Activated CD4-positive, CD25-positive, alpha-beta regulatory T cell treated with anti-CD3 and anti-CD28 coated beads, Interleukin-2, amount 50 U/mL, for 24 hours (primary cell): Measurements from ENCODE around the gene ABCD3.
"Not testable (repeated sequence)": the region's sequence is repeated elsewhere in the genome, so short reads cannot be mapped to it uniquely, and the experiment has no call there.

Source experiments
- ATAC-seq, 2 donors: fragments of 150-1000 bp; cut with Tn5 transposase; one replicate each; pipeline ENCODE4 v1.10.0; 2021; ENCODE audit warnings: mild to moderate bottlenecking in 1 of 2, moderate library complexity in 1 of 2

ABCD3 gene

DNA sequence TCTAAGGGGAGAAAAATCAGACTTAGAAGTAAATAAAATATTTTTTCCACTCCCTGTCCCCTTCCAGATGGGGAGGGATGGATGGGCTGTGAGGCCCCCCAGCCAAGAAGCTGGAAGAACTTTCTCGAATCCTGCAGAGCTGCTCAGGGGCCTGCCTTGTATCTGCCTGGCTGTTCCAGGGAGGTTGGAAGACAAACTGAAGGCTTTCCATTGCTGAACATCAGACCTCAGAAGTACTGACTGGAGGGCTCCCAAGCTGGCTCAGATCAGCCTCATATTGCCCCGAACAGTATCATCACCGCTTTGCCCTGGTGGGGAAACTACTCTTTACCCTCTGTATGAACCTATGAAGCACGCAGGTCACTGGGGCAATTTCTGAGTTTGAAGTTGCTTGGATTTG, 135.7 kb downstream of the ABCD3 start:
- no peak for ATAC-seq

DNA sequence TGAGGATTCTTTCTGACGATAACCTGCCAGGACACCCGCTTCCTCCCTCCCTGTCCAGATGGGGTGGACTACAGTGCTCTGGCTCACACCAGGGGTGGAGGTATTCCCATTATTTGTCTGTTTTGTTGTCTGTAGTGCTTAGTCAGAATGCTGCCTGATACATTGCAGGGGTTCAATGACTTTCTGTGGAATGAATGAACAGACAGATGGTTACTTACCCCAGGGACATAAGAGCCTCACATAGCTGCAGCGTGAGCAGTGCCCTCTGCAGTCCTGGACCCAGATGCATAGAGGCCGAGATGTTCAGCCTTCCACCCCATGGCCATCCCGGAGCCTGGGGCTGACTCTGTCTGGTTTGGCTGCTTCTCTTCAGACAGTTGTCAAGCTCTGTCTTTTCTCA, 136.4 kb downstream of the ABCD3 start:
- no peak for ATAC-seq

DNA sequence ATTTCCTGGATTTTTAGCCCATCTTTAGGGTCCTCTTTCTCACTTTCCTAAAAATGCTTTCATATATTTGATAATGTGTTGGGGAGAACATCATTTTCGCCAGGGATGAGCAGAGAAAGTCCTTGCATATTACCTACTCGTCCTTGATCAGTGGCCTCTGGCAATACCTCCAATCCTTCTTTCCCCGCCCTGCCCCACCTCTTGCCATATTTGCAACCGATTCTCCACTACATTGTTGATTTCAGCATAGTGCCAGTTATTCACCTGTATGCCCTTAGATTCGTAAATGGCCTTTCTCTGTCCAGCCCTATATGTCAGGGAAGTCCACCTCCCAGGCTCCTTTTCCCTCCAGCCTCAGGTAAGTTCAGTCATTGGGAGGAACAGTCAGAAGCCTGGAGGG, 136.9 kb downstream of the ABCD3 start:
- ATAC-seq: no peak

- ATAC-seq: no peak
Measured at GRCh38 chr1:94559921-94560320, 141.7 kb downstream of the ABCD3 start.

DNA sequence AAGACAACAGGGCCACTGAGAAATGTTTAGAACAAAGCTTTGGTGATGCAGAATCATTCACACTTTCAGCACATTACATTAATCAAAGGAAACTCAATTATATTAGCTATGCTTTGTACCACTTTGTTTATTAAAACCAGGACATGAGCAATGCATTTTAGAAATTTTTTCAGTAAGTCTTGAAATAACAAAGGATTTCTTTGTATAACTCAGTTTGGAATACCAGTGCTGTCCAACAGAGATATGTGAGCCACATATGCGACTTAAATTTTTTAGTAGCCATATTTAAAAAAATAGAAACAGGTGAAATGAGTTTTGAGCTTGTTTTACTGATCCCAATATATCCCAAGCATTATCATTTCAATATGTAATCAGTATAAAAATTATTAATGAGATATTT, 142.1 kb downstream of the ABCD3 start:
- ATAC-seq: no peak

GRCh38 chr1:94562519-94563260, 144.5 kb downstream of the ABCD3 start:
- no peak for ATAC-seq

GRCh38 chr1:94565901-94566300, 147.7 kb downstream of the ABCD3 start:
- ATAC-seq: no peak

- not testable (repeated sequence) for ATAC-seq
Measured at GRCh38 chr1:94566436-94566835, 148.2 kb downstream of the ABCD3 start.

- ATAC-seq: not testable (repeated sequence)
Measured at GRCh38 chr1:94567975-94568607, 149.9 kb downstream of the ABCD3 start.
